ENCODE measurements around the gene PIAS1. TPM values are rescaled to one million over a fixed set of nuclear protein-coding genes. Genes with fewer than 3 reads are reported as not detected.

The PIAS1 gene
- total RNA-seq, 1 experiment from 2014 or later: 29.7 TPM

- Mint-ChIP-seq H3K4me1 (peaks cover 24% of the 10 kb centered on the region), H3K27ac (no peak overlapping the region), H3K4me3 (no peak overlapping the region), H3K9me3 (no peaks in the 10 kb centered on the region), H3K27me3 (ENCODE audit: low read depth) (peaks cover 7% of the 10 kb centered on the region), H3K36me3 (no peaks in the 10 kb centered on the region)
- TF ChIP-seq PRRX2 (CRISPR knock-in tag; IDR thresholded peaks at IDR 0.05) (no peak), SMAD3 (CRISPR knock-in tag; IDR thresholded peaks at IDR 0.05; ENCODE audit: borderline replicate concordance) (no peak), ZNF219 (CRISPR knock-in tag; IDR thresholded peaks at IDR 0.05; ENCODE audit: borderline replicate concordance) (no peak), FOXJ3 (CRISPR knock-in tag; IDR thresholded peaks at IDR 0.05; ENCODE audit: borderline replicate concordance) (no peak), NR2C2 (CRISPR knock-in tag; IDR thresholded peaks at IDR 0.05) (no peak), ZSCAN18 (CRISPR knock-in tag; IDR thresholded peaks at IDR 0.05) (no peak), ZBTB43 (CRISPR knock-in tag; IDR thresholded peaks at IDR 0.05) (no peak), ZNF263 (CRISPR knock-in tag; IDR thresholded peaks at IDR 0.05; ENCODE audit: low read depth) (no peak), FOXP4 (CRISPR knock-in tag; IDR thresholded peaks at IDR 0.05) (no peak), NR1H2 (CRISPR knock-in tag; IDR thresholded peaks at IDR 0.05) (no peak)
- ChIA-PET CTCF (no interaction called here), POLR2A (no interaction called here)
- ATAC-seq: no peak
- no peak for DNase-seq (ENCODE audit: low spot score)
Measured at GRCh38 chr15:68051109-68051508, 3.0 kb upstream of the PIAS1 start.

- ATAC-seq (no peak), DNase-seq (ENCODE audit: low spot score) (no peak)
- CTCF ChIA-PET: no interaction called here
- POLR2A ChIA-PET: no interaction called here
- H3K4me3 Mint-ChIP-seq: no peak overlapping the region
- H3K36me3 Mint-ChIP-seq: no peaks in the 10 kb centered on the region
- TF ChIP-seq KAT7 (CRISPR knock-in tag; IDR thresholded peaks at IDR 0.05; ENCODE audit: borderline replicate concordance) (no peak), MYBL2 (CRISPR knock-in tag; IDR thresholded peaks at IDR 0.05) (no peak), E2F1 (CRISPR knock-in tag; IDR thresholded peaks at IDR 0.05) (no peak), JUN (CRISPR knock-in tag; IDR thresholded peaks at IDR 0.05) (no peak), HMGA2 (CRISPR knock-in tag; IDR thresholded peaks at IDR 0.05) (no peak), MAX (CRISPR knock-in tag; IDR thresholded peaks at IDR 0.05) (no peak), CBFB (CRISPR knock-in tag; IDR thresholded peaks at IDR 0.05; ENCODE audit: low read depth) (no peak)
- peaks cover 32% of the 10 kb centered on the region for H3K4me1 Mint-ChIP-seq
- no peaks in the 10 kb centered on the region for H3K9me3 Mint-ChIP-seq
- no peak overlapping the region for H3K27ac Mint-ChIP-seq
- H3K27me3 Mint-ChIP-seq (ENCODE audit: low read depth): peaks cover 7% of the 10 kb centered on the region
Measured at GRCh38 chr15:68051907-68052306, 2.2 kb upstream of the PIAS1 start.

- ATAC-seq: no peak
- no peaks in the 10 kb centered on the region for H3K36me3 Mint-ChIP-seq
- CTCF ChIA-PET: no interaction called here
- no peak overlapping the region for H3K27ac Mint-ChIP-seq
- no peaks in the 10 kb centered on the region for H3K9me3 Mint-ChIP-seq
- H3K4me1 Mint-ChIP-seq: peaks cover 38% of the 10 kb centered on the region
- peaks cover 7% of the 10 kb centered on the region for H3K27me3 Mint-ChIP-seq (ENCODE audit: low read depth)
- POLR2A ChIA-PET: no interaction called here
- no peak for DNase-seq (ENCODE audit: low spot score)
- H3K4me3 Mint-ChIP-seq: no peak overlapping the region; the same call in 1 of the 2 replicates
- TF ChIP-seq CDX4 (CRISPR knock-in tag; IDR thresholded peaks at IDR 0.05; ENCODE audit: borderline replicate concordance) (no peak), NFE2L1 (CRISPR knock-in tag; IDR thresholded peaks at IDR 0.05) (no peak), FOXP1 (CRISPR knock-in tag; IDR thresholded peaks at IDR 0.05; ENCODE audit: borderline replicate concordance) (no peak), RELA (CRISPR knock-in tag; IDR thresholded peaks at IDR 0.05; ENCODE audit: borderline replicate concordance) (no peak), ZNF423 (CRISPR knock-in tag; IDR thresholded peaks at IDR 0.05) (no peak), TP53 (CRISPR knock-in tag; IDR thresholded peaks at IDR 0.05) (no peak), AFF4 (CRISPR knock-in tag; IDR thresholded peaks at IDR 0.05; ENCODE audit: borderline replicate concordance) (no peak), ZNF232 (CRISPR knock-in tag; IDR thresholded peaks at IDR 0.05) (no peak)
Measured at GRCh38 chr15:68052431-68052830, 1.7 kb upstream of the PIAS1 start.

Data from WTC11 (cell line).